ENCODE measurements around the gene DDX47.

DNA sequence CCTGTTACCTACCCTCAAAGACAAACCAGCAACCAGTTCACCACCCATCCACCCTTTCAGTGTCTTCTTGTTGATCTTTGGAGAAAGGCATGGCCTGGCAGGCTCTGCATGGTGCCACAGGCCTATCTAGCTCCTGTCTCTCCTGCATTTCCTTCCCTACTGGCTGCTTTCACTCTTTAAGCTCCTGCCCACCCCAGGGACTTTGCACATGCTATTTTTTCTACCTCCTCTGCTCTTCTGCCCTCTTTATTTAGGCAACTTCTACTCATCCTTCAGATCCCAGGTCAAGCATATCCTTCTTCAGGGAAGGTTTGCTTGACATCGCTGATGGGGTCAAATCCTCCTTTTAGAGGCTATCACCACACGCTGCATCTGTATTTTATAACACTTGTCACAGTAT, 51.1 kb downstream of the DDX47 start:
- TF ChIP-seq, protein P1, sequence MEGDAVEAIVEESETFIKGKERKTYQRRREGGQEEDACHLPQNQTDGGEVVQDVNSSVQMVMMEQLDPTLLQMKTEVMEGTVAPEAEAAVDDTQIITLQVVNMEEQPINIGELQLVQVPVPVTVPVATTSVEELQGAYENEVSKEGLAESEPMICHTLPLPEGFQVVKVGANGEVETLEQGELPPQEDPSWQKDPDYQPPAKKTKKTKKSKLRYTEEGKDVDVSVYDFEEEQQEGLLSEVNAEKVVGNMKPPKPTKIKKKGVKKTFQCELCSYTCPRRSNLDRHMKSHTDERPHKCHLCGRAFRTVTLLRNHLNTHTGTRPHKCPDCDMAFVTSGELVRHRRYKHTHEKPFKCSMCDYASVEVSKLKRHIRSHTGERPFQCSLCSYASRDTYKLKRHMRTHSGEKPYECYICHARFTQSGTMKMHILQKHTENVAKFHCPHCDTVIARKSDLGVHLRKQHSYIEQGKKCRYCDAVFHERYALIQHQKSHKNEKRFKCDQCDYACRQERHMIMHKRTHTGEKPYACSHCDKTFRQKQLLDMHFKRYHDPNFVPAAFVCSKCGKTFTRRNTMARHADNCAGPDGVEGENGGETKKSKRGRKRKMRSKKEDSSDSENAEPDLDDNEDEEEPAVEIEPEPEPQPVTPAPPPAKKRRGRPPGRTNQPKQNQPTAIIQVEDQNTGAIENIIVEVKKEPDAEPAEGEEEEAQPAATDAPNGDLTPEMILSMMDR (conservative IDR thresholded peaks at IDR 0.05; ENCODE audit: low read length), result no peak
- TF ChIP-seq EZH2phosphoT487 (IDR thresholded peaks at IDR 0.05; ENCODE audit: borderline replicate concordance, low read depth, low read length), result no peak

All from OCI-LY7 (cell line).